Measurements from ENCODE around the gene CCRL2.
"Not testable (repeated sequence)": the region's sequence is repeated elsewhere in the genome, so short reads cannot be mapped to it uniquely, and the experiment has no call there.

The CCRL2 gene

DNA sequence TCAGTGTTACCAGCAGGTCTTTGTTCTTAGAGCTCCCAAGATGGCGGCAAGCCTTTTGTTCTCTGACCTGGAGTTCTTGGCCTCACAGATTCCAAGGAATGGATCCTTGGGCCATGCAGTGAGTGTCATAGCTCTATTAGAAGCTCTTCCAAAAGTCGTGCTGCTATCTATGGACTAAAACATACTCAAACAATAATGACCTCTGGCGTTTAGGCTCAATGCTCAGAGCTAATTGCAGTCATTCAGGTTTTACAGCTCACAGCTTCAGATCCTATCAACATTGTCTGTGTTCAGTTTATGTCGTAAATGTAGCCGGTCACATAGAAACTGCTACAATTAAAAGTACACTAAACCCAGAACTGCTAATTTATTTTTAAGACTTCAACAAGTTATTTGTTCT lies 22.2 kb downstream of the CCRL2 start:
- DNase-seq (ENCODE audit: low read depth) = no peak

DNA sequence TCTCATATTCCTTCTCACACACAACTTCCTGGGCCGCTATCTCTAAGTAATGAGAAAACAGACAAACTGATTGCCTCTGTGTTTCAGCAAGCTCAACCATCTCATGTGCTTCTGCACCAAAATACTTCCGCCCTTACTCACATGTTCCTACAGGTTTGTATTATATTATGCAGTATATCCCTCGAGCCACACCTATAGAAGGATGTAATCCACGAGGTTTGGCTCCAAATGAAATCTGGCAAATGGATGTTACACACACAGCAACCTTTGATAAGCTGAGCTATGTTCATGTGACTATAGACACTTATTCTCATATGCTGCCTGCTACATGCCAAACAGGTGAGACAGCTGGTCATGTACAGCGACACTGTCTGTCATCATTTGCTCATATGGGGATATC lies 22.6 kb downstream of the CCRL2 start:
- DNase-seq (ENCODE audit: low read depth) = no peak

DNA sequence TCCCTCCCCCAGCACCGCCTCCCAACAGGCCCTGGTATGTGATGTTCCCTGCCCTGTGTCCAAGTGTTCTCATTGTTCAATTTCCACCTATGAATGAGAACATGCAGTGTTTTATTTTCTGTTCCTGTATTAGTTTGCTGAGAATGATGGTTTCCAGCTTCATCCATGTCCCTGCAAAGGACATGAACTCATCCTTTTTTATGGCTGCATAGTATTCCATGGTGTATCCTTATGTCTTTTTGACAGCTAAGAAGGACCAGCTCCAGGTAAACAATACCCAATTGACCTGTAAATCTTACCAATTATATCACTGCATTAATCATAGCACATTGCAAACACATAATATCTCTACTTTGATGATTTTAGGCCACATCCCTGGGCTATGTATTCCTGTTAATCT lies 23.8 kb downstream of the CCRL2 start:
- not testable (repeated sequence) for DNase-seq (ENCODE audit: low read depth)

DNA sequence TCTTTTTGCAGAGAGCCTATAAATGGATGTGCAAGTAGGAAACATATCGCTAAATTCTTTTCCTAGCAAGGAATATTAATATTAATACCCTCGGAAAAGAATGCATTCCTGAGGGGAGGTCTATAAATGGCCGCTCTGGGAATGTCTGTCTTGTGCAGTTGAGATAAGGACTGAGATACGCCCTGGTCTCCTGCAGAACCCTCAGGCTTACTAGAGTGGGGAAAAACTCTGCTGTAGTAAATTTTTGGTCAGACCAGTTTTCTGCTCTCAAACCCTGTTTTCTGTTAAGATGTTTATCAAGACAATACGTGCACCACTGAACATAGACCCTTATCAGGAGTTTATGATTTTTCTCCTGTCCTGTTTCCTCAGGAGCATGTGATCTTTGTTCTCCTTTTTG lies 24.8 kb downstream of the CCRL2 start:
- DNase-seq (ENCODE audit: low read depth) = not testable (repeated sequence)

DNA sequence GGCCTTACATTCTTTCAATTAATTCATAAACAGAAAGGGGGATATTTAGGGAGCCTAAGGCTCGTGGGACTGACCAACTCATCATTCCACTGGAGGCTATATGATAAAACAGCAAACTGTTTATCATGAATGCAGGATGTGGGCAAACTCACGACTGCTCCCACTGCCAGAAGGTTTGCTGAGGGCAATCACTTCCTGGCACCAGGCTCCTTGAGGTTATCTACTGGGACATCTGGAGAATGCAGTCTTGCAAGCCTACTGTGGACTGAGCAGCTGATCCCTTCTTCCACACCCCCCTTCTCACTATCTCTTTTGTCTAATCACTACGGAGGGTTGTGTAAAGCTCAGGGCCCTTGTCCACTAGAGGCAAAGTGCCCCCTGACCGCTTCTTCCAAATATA lies 26.1 kb downstream of the CCRL2 start:
- not testable (repeated sequence) for DNase-seq (ENCODE audit: low read depth)

DNA sequence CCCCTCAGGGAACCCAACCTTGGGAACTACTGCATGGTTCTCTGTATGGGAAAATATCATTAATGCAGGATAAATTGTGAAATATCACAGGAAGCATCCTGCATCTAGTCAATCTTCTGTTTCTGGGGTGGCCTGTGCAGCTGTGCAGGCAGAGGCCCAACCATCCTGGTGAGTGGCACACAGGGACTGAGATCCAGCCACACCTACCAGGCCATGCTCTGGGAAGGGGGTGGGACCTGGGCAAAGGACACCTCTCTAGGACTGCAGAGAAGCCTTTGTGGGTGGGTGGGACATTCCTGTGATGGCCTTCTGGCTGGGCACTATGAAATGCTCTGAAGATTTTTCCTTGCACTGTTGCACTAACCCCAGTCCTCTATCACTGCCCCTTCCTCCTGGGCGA lies 26.8 kb downstream of the CCRL2 start:
- no peak for DNase-seq (ENCODE audit: low read depth)

DNA sequence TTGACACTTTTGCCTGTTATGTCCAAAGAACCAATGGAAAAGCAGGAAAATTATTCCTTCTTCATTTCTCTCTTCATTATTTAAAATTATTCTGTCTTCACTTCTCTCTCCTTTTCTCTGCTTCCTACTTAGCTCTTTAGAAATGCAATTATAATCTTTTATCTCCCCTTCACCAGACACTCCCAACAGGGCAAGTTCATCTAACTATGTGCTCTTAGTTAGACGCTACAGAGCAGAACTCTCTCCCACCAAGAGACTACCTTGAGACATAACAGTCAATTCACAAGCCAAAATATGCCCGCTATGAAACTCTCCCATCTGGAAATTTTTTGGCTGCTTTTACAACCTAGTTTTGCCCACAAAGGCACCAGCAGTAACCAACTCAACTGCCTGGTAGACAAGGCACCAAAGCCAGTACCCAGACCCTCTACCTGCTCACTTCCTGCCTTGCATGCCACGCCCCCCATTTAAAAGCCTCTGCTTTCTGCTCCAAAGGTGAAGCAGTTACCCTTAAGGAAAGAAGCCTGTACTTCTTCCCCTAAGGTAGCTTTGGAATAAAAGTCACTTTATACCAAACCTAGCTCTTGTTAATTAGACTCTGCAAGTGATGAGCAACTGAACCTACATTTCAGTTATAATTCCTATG lies 28.1 kb downstream of the CCRL2 start:
- DNase-seq (ENCODE audit: low read depth) = no peak

DNA sequence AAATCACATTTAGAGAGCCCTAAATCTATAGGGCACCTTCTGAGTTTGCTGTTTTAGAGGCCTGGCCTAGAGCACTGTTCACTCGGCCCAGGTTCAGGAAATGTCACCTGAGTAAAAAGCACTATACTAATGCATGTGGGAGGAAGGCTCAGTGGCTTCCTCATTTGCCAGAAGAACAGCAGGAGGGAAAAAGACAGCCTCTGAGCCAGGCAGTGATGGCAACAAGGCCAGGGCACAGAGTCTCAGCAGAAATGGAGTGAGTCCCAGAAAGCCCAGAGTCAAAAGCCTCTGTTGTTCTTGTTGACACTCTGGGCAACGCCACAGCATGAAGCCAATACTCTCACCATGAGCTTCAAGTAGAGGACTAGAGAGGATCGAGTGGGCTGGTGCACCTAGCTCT lies 31.8 kb downstream of the CCRL2 start:
- DNase-seq (ENCODE audit: low read depth) = no peak

DNA sequence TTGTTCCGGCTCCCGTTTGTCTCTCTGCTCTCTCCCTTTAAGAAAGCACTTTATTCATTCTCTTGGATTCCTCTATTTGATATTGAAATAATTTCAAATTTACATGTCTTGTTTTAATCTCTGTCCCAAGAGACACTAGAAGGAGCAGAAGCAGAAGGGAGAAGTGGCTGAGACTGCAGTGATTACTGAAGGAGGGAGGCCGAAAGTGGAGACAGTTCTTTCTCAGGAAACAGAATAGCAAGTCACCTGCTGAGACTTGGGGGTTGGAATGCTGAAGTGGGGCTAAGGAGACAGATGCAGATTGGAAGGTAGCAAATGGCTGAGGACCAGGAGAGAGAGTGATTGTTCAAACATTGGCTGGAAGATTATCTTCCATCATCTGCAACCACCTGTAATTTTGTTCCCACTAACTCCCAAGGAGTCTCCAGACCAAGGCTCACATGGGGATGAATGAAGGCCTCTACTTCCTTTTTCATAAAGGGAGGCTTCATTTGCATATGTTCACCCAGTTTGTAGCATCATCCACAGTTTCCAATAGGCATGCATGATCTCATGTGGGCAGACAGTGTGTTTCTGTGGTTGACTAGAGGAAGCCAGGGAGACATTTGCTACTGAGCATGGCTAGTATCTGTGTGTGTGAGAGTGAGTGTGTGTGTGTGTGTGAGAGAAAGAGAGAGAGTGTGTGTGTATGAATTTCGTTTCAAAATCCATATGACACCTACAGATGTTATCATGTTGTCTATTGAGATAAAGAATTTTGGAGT lies 33.7 kb downstream of the CCRL2 start:
- no peak for DNase-seq (ENCODE audit: low read depth)

DNA sequence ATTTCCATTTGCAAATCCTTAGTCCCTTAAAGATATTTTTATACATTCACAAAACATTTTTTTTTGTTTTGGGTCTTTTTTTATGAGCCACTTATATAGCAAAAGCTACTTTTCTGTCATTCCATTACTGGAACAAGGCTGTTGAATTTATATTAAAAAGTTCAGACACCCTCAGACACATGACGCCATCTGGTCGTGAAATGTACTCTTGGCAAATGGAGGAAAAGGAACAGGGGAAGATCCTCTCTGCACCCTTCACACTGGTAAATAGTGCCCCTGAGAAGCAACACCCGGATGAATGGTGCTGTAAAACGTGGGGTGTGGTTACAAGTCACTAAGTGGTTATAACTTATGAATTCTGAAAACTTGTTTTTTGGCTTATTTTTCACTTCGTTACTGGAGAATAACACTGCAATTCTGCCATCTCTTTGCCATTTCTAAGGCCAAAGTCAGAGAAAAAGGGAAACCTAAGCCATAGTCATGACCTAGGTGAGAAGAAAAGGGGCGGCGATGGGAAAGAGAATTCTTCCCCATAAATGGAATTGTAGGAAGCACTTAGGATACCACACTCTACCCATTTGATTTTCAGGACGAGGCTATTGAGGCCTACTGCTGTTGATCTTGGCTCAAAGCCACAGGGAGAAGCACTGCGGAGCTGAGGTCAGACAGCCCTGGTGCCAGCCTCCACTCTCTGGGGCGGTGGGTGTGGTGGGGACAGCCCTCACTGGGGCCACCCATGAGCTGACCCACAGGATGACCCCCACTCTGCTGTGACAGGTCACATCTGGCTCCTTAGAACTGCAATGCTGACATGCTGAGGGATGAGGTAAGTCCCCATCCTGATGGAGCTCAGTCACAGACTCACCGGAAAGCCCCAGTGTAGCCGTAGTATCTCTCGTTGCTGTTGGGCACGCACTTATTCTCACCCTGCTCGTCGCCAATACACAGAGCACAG lies 35.8 kb downstream of the CCRL2 start:
- DNase-seq (ENCODE audit: low read depth) = no peak

DNA sequence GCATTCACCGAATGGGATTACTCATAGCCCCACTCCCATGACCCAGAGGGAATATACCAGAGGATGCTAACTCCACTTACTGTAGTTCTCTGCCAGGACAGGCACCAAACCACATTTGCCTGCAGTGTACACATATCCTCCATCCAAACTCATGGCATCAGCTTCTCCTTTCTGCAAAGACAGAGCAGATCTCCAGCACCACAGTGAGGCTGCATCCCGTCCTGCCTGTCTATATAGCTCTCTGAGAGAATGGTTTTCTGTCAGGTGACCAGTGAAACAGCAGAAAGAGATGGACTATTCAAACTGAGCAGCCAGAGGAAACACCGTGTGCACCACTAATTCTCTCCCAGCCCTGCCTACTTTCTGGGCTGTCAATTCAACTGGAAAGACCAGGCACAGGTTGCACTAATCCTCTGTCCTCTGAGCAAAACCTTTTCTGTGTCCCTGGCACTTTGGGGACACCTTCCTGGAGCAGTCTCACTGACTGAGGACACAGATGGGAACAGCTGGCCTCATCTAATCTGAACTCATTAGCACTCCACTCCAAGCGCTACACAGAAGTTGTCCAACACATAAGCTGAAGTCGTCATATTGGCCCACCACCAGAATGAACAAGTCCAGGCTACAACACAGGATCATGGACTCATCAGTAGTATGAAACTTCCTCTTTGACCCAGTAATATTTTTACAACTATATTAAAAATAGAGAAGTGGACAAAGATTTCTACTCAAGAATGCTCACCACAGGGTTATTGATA lies 40.3 kb downstream of the CCRL2 start:
- DNase-seq (ENCODE audit: low read depth) = no peak

DNA sequence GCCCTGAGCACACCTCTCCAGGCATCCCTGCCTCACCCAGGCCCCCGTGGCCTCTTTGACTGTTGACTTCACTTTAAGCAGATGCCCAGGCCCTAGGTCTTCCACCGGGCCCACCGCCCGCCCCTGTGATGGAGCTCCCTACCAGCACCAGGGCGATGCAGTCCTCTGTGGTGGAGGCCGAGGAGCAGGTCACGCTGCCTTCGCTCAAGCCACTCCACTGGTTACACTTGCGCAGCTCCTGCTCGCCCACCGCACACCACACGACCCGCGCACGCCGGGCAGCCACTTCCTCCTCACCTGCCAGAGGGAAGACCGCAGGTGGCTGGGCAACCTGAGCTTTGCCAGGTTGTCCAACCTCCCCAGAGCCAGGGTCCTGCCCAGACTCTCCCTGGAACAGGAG lies 41.7 kb downstream of the CCRL2 start:
- DNase-seq (ENCODE audit: low read depth) = no peak

DNA sequence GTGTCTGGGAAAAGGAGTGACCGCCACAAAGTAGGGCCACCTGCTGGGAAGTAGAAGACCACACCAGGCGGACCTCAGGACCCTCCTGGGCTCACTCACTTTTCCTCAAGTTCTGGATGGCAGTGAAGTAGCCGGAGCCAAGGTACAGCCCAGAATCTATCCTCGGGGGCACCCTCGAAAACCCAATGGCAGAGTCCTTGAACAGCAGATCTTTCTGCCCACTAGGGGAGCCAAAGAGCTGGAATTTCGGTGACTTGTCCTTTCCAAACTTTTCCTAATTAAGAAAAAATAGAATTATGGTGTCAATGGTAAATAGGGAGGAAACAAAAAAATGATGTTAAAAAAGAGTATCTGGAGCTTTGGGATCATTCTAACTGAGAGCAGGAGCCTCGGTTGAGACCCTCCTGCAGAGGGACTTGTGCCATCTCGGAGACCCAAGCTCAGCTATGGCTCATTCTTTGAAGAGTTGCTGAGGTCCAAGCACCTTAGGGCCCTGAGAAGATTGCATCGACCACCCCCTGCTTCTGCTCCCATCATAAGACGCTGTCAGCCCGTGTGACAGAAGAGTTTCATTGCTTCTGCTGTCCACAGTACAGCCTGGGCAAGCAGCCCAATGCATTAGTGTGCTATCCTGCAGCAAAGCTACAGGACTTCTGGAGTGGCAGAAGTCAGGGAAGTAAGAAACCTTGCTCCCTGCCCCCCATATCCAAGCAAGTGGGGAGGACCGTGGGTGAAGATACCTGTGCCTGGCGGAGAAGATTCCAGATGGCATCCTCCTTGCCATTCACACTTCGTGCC lies 42.9 kb downstream of the CCRL2 start:
- DNase-seq (ENCODE audit: low read depth) = no peak

DNA sequence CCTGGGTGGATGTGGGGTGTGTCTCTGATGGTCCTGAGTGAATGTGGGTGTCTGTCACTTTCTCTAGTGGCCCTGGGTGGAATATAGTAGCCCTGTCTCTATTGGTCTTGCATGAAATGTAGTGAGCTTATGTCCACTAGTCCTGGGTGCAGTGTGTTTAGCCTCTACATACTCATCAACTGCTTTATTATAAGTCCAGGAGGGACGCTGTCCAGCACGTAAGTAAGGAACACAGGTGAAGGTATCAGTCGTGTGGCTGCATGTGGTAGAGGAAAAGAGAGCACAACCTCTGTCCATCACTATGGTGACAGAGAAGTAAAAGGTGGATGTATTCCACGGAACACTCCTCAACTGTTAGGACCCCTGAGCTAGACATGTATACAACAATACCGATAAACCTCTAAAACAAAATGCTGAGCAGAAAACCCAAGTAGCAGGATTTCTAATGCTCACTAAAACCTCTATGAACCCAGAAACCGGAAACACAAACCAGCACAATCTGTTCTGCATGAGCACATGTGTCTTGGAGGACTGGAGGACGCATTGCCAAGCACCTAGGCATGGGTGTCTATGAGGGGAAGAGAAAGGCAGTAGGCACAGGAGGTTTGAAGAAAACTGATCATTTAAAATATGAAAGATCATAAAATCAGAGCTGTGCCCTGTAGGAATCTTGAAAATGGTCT lies 46.6 kb downstream of the CCRL2 start:
- DNase-seq (ENCODE audit: low read depth) = no peak

DNA sequence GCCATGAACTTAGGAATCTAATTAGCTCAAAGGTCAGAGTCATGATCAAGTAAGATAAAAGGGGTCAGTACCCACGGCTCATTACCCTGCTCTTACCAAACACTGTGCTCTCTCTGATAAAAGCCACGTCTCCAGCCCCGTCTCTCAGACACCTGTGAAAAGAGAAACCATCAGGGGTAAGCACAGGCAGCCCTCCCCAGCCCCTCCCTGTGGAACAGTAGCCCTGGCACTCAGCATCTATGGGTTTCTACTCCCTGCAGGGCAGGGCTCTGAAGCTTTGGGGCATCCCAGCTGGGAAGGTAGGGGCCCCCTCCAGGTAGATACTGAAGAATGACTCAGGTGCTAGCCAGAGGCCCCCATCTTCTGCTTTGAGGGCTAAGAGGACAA lies 47.1 kb downstream of the CCRL2 start:
- DNase-seq (ENCODE audit: low read depth) = no peak

DNA sequence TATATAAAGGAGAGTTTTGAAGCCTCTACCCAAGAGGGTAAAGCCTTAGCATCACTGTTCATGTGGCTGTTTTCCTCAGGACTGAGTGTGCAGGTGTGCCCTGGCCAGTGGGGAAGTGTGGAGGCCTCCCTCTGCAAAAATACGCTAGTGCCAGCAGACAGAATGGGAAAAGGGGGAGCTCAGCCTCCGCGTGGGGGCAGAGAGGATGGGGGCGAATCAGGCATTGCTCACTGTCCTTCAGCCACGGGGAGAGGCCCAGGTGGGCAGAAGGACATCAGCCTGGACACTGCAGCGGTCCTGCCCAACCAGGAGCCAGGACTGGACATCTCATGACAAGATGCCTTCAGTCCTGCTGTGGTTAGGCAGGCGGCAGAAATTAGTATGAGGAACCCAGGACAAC lies 47.5 kb downstream of the CCRL2 start:
- DNase-seq (ENCODE audit: low read depth) = no peak

DNA sequence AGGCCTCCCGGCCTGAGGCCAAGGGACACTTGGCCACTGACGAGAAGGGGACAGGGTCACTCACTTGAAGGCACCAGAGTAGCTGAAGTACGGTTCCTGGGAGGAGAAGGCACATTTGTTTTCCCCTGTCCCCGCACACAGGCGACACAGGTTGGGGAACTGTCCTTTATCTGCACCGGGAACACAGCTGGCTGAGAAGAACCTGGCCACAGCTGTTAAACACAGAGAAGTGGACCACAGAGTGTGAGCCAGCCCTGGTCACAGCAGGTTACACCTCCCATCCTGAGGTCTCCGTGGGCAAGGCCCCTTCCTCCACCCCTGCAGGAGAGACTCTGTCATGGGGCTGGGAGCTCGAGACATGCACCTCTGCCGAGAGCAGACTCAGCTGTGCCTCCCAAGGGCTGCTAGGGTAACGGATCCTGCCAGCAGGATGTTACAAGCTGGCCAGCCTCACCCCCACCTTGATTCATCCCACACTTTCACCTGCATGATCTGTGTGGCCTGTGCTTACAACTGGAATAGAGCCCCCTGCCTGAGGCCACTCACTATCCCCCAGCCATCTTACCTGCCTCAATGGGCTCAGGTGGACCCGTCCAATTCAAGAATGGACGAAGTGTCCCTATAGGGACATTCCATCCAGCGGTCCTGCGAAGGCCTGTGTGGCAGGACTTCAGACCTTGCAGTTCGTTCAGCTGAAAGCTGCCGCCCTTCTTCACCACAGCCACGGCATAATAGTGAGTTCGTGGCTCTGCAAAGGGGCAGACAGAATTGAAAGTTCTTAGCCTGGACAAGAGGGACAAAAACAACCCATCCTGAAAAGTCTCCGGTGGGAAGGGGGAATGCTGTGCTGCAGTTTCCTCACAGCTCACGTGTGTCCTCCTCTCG lies 48.4 kb downstream of the CCRL2 start:
- DNase-seq (ENCODE audit: low read depth) = no peak

DNA sequence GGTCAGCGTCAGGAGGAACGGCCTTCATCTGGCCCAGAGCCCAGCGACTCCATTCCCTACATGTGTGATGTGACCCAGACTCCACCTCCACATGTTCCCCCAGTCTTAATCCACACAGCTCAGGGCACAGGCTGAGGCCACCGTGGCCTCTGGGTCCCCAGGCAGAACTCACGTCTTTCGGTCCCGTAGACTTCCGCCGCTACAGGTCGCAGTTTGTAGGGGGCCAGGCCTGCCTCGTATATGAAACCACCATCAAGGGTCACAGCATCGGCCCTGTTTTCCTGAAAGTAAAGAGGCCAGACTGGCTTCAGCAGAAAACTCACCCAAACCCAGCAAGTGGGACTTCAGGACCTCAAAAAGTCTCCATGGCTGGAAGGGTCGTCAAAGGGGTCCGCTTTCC lies 49.1 kb downstream of the CCRL2 start:
- DNase-seq (ENCODE audit: low read depth) = no peak
